Ishikawa (cell line): ENCODE measurements around the gene KCNIP4.

Experiments used
- CEBPB ChIP-seq: IDR thresholded peaks from 2 replicates; pipeline ENCODE4 v1.6.1; 2012
- CREB1 ChIP-seq: IDR thresholded peaks from 2 replicates; pipeline ENCODE4 v1.6.1; 2012; ENCODE audit warnings: low read depth
- EGR1 ChIP-seq: IDR thresholded peaks from 2 replicates; pipeline ENCODE4 v1.6.1; 2012
- EP300 ChIP-seq: IDR thresholded peaks from 2 replicates; pipeline ENCODE4 v1.6.1; 2012; ENCODE audit warnings: borderline replicate concordance
- FOXM1 ChIP-seq: IDR thresholded peaks from 2 replicates; pipeline ENCODE4 v1.6.1; 2012; ENCODE audit warnings: low read depth, borderline replicate concordance
- MAX ChIP-seq: IDR thresholded peaks from 2 replicates; pipeline ENCODE4 v1.6.1; 2012
- NFIC ChIP-seq: IDR thresholded peaks from 2 replicates; pipeline ENCODE4 v1.6.1; 2012
- RAD21 ChIP-seq: IDR thresholded peaks from 2 replicates; pipeline ENCODE4 v1.6.1; 2012; ENCODE audit warnings: low read depth
- TAF1 ChIP-seq: IDR thresholded peaks from 2 replicates; pipeline ENCODE4 v1.6.1; 2012; ENCODE audit warnings: low read depth, mild to moderate bottlenecking
- TCF12 ChIP-seq: IDR thresholded peaks from 2 replicates; pipeline ENCODE4 v1.6.1; 2012; ENCODE audit warnings: low read depth
- TEAD4 ChIP-seq: IDR thresholded peaks from 2 replicates; pipeline ENCODE4 v1.6.1; 2012
- YY1 ChIP-seq: IDR thresholded peaks from 2 replicates; pipeline ENCODE4 v1.6.1; 2012; ENCODE audit warnings: low read depth
- ZBTB7A ChIP-seq: IDR thresholded peaks from 2 replicates; pipeline ENCODE4 v1.6.1; 2012; ENCODE audit warnings: low read depth
- TF ChIP-seq, protein P1 (sequence below): IDR thresholded peaks from 2 replicates; pipeline ENCODE4 v1.6.1; 2012; ENCODE audit warnings: low read depth, mild to moderate bottlenecking
- TF ChIP-seq, protein P2 (sequence below): IDR thresholded peaks from 2 replicates; pipeline ENCODE4 v1.6.1; 2012

Gene KCNIP4

GRCh38 chr4:21002286-21002685 is 946.3 kb downstream of the KCNIP4 start:
- TF ChIP-seq TEAD4 (no peak), CEBPB (no peak), ZBTB7A (no peak), MAX (no peak), NFIC (no peak), CREB1 (no peak), YY1 (no peak), EP300 (no peak), TAF1 (no peak), TCF12 (no peak), RAD21 (no peak)
- TF ChIP-seq, protein P1, sequence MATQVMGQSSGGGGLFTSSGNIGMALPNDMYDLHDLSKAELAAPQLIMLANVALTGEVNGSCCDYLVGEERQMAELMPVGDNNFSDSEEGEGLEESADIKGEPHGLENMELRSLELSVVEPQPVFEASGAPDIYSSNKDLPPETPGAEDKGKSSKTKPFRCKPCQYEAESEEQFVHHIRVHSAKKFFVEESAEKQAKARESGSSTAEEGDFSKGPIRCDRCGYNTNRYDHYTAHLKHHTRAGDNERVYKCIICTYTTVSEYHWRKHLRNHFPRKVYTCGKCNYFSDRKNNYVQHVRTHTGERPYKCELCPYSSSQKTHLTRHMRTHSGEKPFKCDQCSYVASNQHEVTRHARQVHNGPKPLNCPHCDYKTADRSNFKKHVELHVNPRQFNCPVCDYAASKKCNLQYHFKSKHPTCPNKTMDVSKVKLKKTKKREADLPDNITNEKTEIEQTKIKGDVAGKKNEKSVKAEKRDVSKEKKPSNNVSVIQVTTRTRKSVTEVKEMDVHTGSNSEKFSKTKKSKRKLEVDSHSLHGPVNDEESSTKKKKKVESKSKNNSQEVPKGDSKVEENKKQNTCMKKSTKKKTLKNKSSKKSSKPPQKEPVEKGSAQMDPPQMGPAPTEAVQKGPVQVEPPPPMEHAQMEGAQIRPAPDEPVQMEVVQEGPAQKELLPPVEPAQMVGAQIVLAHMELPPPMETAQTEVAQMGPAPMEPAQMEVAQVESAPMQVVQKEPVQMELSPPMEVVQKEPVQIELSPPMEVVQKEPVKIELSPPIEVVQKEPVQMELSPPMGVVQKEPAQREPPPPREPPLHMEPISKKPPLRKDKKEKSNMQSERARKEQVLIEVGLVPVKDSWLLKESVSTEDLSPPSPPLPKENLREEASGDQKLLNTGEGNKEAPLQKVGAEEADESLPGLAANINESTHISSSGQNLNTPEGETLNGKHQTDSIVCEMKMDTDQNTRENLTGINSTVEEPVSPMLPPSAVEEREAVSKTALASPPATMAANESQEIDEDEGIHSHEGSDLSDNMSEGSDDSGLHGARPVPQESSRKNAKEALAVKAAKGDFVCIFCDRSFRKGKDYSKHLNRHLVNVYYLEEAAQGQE: no peak

GRCh38 chr4:21001490-21001889 is 947.1 kb downstream of the KCNIP4 start:
- TF ChIP-seq EP300: no peak
- TF ChIP-seq RAD21: no peak
- TF ChIP-seq TAF1: no peak
- TF ChIP-seq MAX: no peak
- no peak for TF ChIP-seq EGR1
- TF ChIP-seq, protein P2, sequence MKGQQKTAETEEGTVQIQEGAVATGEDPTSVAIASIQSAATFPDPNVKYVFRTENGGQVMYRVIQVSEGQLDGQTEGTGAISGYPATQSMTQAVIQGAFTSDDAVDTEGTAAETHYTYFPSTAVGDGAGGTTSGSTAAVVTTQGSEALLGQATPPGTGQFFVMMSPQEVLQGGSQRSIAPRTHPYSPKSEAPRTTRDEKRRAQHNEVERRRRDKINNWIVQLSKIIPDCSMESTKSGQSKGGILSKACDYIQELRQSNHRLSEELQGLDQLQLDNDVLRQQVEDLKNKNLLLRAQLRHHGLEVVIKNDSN: no peak
- TF ChIP-seq ZBTB7A: no peak
- TF ChIP-seq, protein P1: no peak
- TF ChIP-seq NFIC: no peak
- no peak for TF ChIP-seq YY1
- no peak for TF ChIP-seq CEBPB
- TF ChIP-seq CREB1: no peak
- TF ChIP-seq TEAD4: no peak
- no peak for TF ChIP-seq TCF12
- TF ChIP-seq FOXM1: no peak

- TF ChIP-seq RAD21: no peak
- TF ChIP-seq, protein P1: no peak
- TF ChIP-seq TEAD4: no peak
- TF ChIP-seq FOXM1: no peak
- TF ChIP-seq EGR1: no peak
- no peak for TF ChIP-seq ZBTB7A
- TF ChIP-seq TAF1: no peak
- TF ChIP-seq, protein P2: no peak
- TF ChIP-seq YY1: no peak
Measured at GRCh38 chr4:20997886-20998285, 950.7 kb downstream of the KCNIP4 start.

GRCh38 chr4:20995610-20996009 is 953.0 kb downstream of the KCNIP4 start:
- no peak for TF ChIP-seq FOXM1
- TF ChIP-seq RAD21: no peak
- no peak for TF ChIP-seq EP300
- no peak for TF ChIP-seq EGR1
- no peak for TF ChIP-seq CEBPB

DNA sequence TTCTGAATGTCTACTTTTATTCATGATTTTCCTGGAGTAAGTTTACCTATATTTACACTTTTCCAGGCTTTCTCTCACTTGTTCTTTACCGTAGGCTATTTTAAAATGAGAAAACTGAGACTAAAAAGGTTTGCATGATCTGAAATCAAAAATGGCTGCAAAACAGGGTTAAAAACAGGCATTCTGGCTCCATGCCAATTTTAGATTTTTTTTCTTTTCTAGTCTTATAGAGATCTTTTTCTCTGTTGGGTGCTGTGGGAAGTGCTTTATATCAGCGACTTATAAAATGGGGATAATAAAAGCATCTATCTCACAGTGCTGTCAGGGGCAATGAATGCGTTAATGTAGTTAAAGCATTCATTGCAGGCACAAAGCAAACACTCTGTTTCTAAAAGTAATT is 953.6 kb downstream of the KCNIP4 start:
- TF ChIP-seq TCF12 (no peak), CREB1 (no peak), TAF1 (no peak), NFIC (peak; percentile 53)
